ENCODE results near the gene SHROOM1. TPM values are rescaled to one million over a fixed set of nuclear protein-coding genes. Genes with fewer than 3 reads are reported as not detected.
A peak's percentile ranks its signal among the peaks of the same experiment; 100 is the strongest.

The SHROOM1 gene
- total RNA-seq, 6 donors from 2014 or later, result 7.7 to 27.6 (median 20.0) TPM

DNA sequence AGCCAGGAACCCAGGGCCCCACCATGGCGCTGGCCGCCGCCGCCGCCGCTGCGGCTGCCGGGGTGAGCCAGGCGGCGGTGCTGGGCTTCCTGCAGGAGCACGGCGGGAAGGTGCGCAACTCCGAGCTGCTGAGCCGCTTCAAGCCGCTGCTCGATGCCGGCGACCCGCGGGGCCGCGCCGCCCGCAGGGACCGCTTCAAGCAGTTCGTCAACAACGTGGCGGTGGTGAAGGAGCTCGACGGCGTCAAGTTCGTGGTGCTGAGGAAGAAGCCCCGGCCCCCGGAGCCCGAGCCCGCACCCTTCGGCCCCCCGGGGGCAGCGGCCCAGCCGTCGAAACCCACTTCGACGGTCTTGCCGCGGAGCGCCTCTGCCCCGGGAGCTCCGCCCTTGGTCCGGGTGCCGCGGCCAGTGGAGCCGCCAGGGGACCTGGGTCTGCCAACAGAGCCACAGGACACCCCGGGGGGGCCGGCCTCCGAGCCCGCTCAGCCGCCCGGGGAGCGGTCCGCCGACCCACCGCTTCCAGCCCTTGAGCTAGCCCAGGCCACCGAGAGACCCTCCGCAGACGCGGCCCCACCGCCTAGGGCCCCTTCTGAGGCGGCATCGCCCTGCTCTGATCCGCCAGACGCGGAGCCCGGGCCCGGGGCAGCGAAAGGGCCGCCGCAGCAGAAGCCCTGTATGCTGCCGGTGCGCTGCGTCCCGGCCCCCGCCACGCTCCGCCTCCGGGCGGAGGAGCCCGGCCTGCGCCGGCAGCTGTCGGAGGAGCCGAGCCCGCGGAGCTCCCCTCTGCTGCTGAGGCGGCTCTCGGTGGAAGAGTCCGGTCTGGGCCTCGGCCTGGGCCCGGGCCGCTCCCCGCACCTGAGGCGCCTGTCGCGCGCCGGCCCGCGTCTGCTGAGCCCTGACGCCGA is 16.6 kb downstream of the SHROOM1 start:
- peaks cover 0 to 36% (median 15%) of the 10 kb centered on the region in 4 donors for H3K27me3 ChIP-seq

GRCh38 chr5:132812781-132813598 is 17.5 kb downstream of the SHROOM1 start, which contains the start of gene SOWAHA:
Gene SOWAHA, plus strand, starts transcription at chr5:132813302. Its CDS starts 320 bp downstream, at chr5:132813622.
- H3K27ac ChIP-seq, result no peak within 1 kb of the TSS
- no peak for ATAC-seq (ENCODE audit: low FRiP score in 2 of 2)

More for the DNA sequence above, 16.6 kb downstream of the SHROOM1 start:
- Histone ChIP-seq H3K4me3 (peak overlapping the region in 3 of 4 donors; percentile 43 to 48 (median 45)), H3K4me1 (peaks cover 12 to 20% (median 15%) of the 10 kb centered on the region in 4 donors), H3K9me3 (no peaks in the 10 kb centered on the region), H3K27ac (no peak overlapping the region), H3K36me3 (no peaks in the 10 kb centered on the region)
- WGBS, 2 donors, result 10% methylated on average over 79 of the region's 110 CpGs; no CpG with 5 or more reads in 1 of the 2 donors
- ATAC-seq (ENCODE audit: low FRiP score in 2 of 2), result peak in 1 of 2 donors; percentile 80
- DNase-seq, result peak in 1 of 2 donors; percentile 89
- TF ChIP-seq, protein P1, sequence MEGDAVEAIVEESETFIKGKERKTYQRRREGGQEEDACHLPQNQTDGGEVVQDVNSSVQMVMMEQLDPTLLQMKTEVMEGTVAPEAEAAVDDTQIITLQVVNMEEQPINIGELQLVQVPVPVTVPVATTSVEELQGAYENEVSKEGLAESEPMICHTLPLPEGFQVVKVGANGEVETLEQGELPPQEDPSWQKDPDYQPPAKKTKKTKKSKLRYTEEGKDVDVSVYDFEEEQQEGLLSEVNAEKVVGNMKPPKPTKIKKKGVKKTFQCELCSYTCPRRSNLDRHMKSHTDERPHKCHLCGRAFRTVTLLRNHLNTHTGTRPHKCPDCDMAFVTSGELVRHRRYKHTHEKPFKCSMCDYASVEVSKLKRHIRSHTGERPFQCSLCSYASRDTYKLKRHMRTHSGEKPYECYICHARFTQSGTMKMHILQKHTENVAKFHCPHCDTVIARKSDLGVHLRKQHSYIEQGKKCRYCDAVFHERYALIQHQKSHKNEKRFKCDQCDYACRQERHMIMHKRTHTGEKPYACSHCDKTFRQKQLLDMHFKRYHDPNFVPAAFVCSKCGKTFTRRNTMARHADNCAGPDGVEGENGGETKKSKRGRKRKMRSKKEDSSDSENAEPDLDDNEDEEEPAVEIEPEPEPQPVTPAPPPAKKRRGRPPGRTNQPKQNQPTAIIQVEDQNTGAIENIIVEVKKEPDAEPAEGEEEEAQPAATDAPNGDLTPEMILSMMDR (IDR thresholded peaks at IDR 0.05), result peak in 1 of 6 experiments; percentile 21
- no peak for TF ChIP-seq POLR2A (IDR thresholded peaks at IDR 0.05)

GRCh38 chr5:132812123-132812765 is 18.2 kb downstream of the SHROOM1 start:
- Histone ChIP-seq H3K4me3 (no peak overlapping the region), H3K9me3 (no peaks in the 10 kb centered on the region), H3K27ac (no peak overlapping the region), H3K4me1 (peaks cover 12 to 20% (median 15%) of the 10 kb centered on the region in 4 donors), H3K36me3 (no peaks in the 10 kb centered on the region), H3K27me3 (peaks cover 0 to 36% (median 15%) of the 10 kb centered on the region in 4 donors)
- no peak for ATAC-seq (ENCODE audit: low FRiP score in 2 of 2)
- WGBS, 2 donors, result 50 to 65% methylated on average over 18 of the region's 18 CpGs
- no peak for DNase-seq
- TF ChIP-seq POLR2AphosphoS5 (IDR thresholded peaks at IDR 0.05) (no peak), EP300 (IDR thresholded peaks at IDR 0.05) (no peak), POLR2A (IDR thresholded peaks at IDR 0.05) (no peak)
- TF ChIP-seq, protein P1 (IDR thresholded peaks at IDR 0.05), result no peak

More at GRCh38 chr5:132812781-132813598, 17.5 kb downstream of the SHROOM1 start, which contains the start of gene SOWAHA:
- H3K9me3 ChIP-seq, result no peaks in the 10 kb centered on the region
- H3K4me1 ChIP-seq, result peaks cover 12 to 20% (median 15%) of the 10 kb centered on the region in 4 donors
- peak in 1 of 2 donors; percentile 86 for DNase-seq
- TF ChIP-seq, protein P1 (IDR thresholded peaks at IDR 0.05), result no peak
- TF ChIP-seq POLR2AphosphoS5 (IDR thresholded peaks at IDR 0.05) (no peak), POLR2A (IDR thresholded peaks at IDR 0.05) (no peak), EP300 (IDR thresholded peaks at IDR 0.05) (no peak)
- H3K4me3 ChIP-seq, result peak within 1 kb of the TSS in 3 of 4 donors; percentile 43 to 48 (median 45)
- H3K27me3 ChIP-seq, result peaks cover 0 to 36% (median 15%) of the 10 kb centered on the region in 4 donors
- WGBS, 2 donors, result 7 to 8% methylated on average over 16 to 24 of the region's 68 CpGs
- H3K36me3 ChIP-seq, result no peaks in the 10 kb centered on the region

DNA sequence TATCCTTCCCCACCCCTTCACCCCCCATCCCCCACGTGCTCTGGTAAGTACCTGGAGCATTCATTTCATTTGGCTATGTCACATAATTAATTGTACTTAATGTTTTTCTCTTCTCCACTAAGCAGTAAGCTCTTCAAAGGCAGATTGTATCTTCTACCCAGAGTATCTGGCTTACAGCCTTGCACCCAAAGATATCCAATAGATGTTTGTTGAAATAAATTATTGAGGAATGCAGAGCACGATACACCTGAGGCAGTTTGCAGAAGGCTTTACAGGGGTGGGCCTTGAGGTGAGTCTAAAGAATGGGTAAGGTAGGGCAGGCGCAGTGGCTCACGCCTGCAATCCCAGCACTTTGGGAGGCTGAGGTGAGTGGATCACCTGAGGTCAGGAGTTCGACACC is 19.8 kb downstream of the SHROOM1 start:
- Histone ChIP-seq H3K27ac (no peak overlapping the region), H3K4me1 (peaks cover 12 to 20% (median 15%) of the 10 kb centered on the region in 4 donors), H3K36me3 (no peaks in the 10 kb centered on the region), H3K9me3 (no peaks in the 10 kb centered on the region), H3K4me3 (no peak overlapping the region), H3K27me3 (peaks cover 0 to 36% (median 15%) of the 10 kb centered on the region in 4 donors)
- ATAC-seq (ENCODE audit: low FRiP score in 2 of 2), result no peak
- TF ChIP-seq, protein P1 (IDR thresholded peaks at IDR 0.05), result no peak
- TF ChIP-seq POLR2A (IDR thresholded peaks at IDR 0.05) (no peak), POLR2AphosphoS5 (IDR thresholded peaks at IDR 0.05) (no peak), EP300 (IDR thresholded peaks at IDR 0.05) (no peak)
- no peak for DNase-seq
- 79 to 86% methylated on average over 5 of the region's 5 CpGs for WGBS, 2 donors
